NCI-H345 treated with DMSO at 0.1 percent for 48 hours (cell line): ENCODE measurements around the gene WIPF3.
A peak's percentile ranks its signal among the peaks of the same experiment; 100 is the strongest.

Source experiments
- DNase-seq: peaks from one replicate; lab custom pipeline; 2025; ENCODE audit not compliant: unreplicated experiment; lab: John Stamatoyannopoulos, UW

WIPF3 gene

DNA sequence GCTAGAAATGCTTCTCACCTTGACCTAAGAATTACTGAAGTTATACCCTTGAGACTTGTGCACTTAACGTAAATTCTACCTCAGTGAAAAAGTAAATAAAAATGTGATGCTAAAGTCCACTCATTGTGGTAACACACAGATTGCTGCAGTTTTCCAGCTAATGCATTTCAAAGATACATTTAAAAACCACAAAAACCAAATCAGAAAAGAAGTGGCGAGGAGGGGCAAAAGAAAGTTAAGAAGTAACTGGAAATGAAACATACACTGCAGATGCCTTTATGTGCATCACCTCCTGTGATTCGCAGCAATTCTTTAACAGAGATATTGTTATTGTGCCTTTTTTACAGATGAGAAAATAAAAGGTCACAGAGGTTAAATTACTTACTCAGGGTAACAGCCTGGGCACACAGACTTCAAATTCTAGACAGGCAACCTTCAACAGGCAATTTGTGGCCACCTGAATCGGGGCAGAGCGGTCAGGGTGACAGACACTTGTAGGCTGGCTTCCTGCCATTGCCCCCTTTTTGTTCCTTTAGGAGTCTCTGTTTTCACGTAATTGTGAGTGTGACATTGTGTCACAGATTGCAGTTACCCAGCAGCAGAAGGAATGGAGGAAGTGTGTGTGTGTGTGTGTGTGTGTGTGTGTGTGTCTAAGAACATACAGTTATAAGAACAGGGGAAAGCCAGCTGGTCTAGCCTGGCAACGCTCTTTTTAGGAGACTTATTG lies 1.9 kb downstream of the WIPF3 start:
- DNase-seq = no peak

GRCh38 chr7:29809533-29810155 lies 3.3 kb downstream of the WIPF3 start:
- peak; percentile 21 for DNase-seq

DNA sequence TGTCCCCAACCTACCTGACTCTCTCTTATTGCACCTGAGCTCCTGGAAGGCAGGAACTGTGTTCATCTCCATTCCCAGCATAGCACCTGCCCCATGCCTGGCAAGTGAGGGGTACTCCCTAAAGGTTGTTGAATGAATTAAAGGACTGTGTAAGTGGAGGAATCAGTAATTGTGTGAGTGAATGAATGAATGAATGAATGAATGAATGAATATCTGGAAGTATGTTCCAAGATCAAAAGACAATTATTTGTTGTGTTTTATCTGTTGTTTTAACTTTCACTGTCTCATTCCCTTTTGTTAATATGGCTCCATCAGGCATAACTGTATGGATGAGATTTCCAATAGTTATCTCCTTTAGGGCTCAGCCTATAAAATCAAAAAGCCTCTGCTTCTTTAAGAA lies 4.0 kb downstream of the WIPF3 start:
- no peak for DNase-seq

- no peak for DNase-seq
These were observed 4.6 kb downstream of the WIPF3 start for GRCh38 chr7:29810813-29811482.

GRCh38 chr7:29811586-29811985 lies 5.3 kb downstream of the WIPF3 start:
- peak; percentile 67 for DNase-seq

DNA sequence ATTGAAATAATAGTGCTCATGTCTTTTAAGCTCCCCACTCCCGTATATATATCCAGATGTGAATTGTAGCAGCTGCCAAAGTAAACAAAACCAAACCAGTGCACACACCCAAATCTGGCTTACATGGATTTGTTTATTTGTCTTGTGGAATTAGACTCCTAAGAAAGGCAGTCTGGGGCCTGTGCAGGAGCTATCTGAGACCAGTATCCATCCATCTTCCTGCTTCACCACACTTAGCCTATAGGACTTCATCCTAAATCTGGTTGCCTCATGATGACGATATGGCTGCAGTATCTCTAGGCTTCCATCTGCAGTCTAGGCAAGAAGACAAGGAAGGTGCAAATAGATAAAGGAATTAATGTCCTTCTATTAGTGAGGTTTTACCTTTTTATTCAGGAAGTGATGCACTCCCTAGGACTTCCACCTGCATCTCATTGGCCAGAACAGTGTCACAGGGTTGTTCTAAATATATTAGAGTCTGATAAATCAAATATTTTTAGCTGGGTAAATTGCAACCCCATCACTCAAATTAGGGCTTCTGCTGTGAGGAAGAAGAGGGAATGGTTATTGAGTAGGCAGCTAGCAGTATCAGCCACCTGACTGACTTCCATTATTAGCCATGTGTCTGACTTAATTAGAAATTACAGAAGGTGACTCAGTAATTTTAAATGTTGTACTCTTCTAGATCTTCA lies 6.0 kb downstream of the WIPF3 start:
- DNase-seq = no peak

GRCh38 chr7:29815181-29816105 lies 9.1 kb downstream of the WIPF3 start:
- no peak for DNase-seq

DNA sequence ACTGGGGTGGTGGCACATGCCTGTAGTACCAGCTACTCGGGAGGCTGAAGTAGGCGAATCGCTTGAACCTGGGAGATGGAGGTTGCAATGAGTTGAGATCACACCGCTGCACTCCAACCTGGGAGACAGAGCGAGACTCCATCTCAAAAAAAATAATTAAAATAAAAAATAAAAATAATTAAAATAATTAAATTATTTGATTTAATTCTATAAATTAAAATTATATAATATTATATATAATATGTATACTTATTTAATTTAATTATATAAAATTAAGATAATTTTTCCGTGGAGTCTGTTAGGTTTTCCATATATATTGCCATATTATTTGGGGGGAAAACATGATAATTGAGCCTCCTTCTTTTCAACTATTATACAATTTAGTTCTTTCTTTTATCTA lies 12.0 kb downstream of the WIPF3 start:
- no peak for DNase-seq

DNA sequence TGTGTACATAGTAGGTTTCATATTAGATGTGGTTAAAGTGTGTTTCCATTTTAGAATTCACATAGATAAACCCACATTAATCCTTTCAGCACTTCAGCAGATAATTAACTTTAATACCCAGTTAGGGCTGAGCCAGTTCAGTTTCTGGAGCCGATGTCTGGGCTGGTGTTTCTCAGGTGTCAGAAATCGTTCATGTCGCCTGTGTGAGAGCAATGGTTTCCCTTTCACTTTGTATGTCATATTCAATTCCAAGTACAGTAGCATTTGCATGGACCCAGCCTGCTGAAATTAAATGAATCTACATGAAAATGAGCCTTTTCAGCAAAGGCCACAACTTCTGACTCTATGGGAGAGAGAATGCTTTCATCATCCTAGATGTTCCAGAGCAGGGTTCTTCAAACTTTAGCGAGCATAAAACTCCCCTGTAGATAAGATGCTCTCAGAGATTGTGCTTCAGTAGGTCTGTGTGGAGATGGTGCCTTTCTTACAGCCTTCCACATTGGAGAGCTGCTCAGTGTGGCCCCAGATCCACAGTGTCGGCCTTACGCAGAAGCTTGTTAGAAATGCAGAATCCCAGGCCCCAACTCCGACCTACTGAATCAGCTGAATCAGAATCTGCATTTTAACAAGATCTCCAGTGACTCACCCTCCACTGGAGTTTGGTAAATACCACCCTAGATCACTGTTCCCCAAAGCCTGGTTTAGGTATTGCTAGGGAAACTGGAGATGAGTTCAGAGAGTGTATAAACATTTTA lies 19.6 kb downstream of the WIPF3 start:
- no peak for DNase-seq

DNA sequence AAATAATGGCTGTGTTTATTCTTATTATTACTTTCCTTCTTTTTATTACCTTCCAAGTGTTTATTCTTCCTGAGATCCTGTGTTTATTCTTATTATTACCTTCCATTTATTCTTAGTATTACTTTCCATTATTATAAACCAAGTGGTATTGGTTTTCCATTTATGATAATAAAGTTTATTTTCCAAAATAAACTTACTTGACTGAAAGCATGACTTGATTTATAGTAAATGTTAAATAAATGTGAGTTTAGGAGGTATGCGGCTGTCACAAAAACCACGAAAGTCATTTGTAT lies 20.2 kb downstream of the WIPF3 start:
- no peak for DNase-seq

DNA sequence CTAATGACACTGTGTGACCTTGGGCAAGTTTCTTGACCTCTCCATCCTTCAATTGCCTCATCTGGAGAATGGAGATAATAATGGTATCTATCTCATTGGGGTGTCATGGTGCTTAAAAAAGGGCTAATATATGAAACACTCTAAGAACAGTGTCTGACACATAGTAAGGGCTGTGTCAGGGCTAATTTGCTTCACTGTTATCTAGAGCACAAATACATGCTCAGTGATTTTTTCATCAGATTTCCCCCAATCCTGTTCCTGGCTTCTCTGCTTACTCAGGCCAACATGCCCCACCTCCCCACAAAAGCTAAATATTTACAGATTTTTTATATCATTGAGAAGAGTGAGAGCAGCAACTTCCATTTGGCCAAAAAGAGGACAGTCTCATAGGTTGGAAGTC lies 20.6 kb downstream of the WIPF3 start:
- no peak for DNase-seq

DNA sequence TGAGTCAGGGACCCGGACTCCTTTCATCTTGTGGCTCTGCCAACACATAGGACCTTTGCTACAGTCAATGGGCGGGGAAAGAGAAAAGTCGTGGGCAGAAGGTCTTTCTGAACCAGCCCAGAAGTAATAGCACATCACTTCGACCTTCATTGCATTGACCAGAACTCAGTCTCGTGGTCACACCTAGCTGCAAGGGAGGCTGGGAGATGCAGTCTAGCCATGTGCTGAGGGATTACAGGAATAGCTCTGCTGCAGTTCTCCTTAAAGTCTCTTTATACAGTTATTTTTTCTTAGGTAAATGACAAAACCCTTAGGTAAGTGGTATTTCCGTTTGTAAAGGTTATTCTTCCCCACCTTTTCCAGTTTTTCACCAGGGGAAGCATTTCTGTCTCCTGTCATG lies 25.4 kb downstream of the WIPF3 start:
- DNase-seq = no peak

DNA sequence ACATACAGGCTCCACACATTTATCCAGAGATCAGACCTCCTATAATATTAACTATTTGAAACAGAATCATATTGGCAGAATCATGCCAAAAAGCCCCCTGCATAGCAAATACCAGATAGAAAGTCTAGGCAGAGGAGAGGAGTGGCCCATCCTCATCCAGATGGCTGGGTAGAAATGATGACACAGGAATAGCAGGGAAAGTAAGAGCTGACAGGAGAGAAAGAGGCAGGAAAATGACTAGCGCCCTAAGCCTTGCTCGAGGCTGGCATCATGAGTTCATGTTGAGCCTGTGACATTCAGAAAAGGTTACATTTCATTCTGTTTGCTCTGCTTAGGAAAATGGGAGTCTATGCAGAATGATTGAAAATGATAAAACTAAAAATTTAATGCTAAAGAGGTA lies 27.6 kb downstream of the WIPF3 start:
- no peak for DNase-seq

- no peak for DNase-seq
These were observed 29.4 kb downstream of the WIPF3 start for GRCh38 chr7:29835718-29836117.

DNA sequence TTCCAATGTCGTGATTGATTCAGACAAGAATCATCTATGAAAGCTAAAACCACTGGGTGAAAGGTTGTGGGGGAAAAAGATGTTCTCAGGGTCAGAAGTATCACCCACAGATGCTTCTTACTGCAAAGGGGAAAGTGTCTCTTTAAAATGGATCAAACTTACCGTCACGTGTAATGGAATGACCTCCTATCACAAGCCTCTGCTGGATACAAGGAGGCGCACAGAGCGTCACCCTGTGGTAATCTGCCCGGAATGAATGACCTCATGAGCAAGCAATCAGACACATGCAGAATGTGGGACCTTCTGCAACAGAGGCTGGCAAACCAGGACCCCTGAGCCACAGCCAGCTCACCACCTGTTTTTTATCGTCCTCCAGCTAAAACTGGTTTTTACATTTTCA lies 33.0 kb downstream of the WIPF3 start:
- DNase-seq = no peak

DNA sequence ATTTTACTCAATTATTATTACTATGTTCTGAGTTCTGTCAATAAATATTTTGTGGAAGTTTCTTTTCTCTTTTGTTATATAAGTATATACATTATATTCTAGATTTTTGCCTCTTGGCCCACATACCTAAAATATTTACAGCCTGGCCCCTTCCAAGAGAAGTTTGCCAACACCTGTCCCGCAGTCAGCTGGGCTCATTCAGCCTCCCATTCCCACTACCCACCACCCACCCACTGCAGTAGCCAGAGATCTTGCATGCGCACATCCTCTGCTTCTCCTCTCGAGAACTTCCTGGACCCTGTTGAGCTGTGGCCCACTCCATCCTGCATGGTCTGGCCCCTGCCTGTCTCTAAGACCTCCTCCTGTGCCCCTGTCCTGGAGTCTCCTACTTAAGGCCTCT lies 33.6 kb downstream of the WIPF3 start:
- DNase-seq = no peak

DNA sequence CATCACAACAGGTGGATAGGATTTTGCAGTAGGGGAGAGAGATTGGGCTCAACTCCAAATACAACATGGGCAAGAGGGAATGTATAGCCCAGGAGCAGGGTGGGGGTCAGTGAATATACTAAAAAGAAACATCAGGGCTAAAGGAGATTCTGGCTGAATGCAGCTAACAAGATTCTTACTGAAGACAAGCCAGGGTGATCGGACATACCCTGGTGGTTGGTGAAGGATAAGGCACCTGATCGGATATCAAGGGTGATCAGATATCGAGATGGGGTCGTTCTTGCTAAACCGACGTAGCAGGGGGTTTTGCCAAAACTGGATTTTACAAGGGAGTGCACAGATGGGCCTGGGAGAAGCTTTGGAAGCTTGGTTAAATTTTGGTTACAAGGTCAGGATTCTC lies 34.4 kb downstream of the WIPF3 start:
- no peak for DNase-seq

DNA sequence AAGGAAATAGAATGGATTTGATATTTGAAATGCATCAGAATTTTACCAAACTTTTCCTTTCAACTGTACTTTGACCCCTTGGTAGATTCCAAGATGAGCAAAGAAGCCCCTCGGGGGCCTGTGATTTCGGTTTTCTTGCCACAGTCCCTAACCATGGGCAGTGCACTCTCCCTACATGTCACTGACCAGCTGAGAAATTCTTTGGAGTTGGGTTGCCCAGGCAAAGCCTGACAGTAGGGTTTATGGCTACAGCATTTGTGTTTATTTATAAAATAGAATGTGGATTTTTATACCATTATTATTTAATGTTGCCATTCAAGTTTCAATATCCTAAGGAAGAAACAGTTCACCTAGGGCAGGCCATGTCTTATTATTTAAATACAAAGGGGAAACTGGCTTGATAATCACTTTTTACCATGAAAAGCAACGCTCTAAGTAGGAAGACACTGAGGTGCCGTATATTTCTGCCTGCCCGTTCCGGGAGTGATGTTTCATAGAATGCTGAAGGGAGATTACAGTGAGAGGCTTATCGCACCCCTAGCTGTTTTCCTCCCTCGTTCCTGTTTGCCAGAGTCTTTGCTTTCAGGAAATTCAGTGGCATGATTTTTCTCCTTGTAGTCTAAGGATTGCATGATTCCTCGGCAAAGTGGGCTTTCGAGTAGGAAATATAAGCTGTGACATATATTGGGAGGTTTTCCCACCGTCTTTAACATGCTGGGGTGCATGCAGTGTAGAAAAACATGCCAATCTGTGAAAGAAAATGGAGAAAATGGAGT lies 35.8 kb downstream of the WIPF3 start:
- no peak for DNase-seq

DNA sequence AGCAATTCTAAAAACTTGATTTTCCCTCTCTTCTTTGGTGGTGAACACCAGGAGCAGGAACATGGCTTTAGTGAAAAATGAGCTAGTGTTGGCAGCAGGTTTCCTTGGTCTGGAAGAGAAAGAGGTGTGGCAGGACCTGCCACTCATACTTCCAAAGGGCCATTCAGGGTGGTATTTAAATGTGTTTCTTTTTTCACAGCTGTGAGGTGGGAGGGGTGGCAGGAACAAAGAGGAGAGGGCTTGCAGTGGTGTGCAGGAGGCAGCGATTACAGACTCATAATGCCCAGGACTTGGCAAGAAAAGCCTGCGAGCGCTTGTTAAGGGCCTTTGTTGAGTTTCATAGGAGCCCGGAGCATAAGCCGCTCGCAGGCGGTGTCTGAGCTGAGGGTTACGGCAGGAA lies 36.8 kb downstream of the WIPF3 start:
- DNase-seq = peak; percentile 14

- DNase-seq = no peak
These were observed 37.4 kb downstream of the WIPF3 start for GRCh38 chr7:29843726-29844125.
